ENCODE data around the gene TMEM248. TPM values are rescaled to one million over a fixed set of nuclear protein-coding genes. Genes with fewer than 3 reads are reported as not detected.
"Not testable (repeated sequence)": the region's sequence is repeated elsewhere in the genome, so short reads cannot be mapped to it uniquely, and the experiment has no call there.

Gene TMEM248
- total and polyA plus RNA-seq, 12 donors, result 16.6 to 161 (median 108) TPM

- peak in 3 of 6 experiments; percentile 12 to 40 (median 29) for TF ChIP-seq CTCF (IDR thresholded peaks at IDR 0.05)
- TF ChIP-seq POLR2A (IDR thresholded peaks at IDR 0.05), result peak; percentile 78 to 81
- H3K4me1 ChIP-seq (replicated peaks in 1 of 2), result peaks cover 9 to 22% of the 10 kb centered on the region in 2 donors
- intact Hi-C loops (cut with DNase I); H3K27me3 ChIP-seq; H3K9me3 ChIP-seq (replicated peaks in 1 of 3): not testable (repeated sequence)
- peak overlapping the region; percentile 99 to 100 (median 100) for H3K27ac ChIP-seq
- peaks cover 0 to 39% of the 10 kb centered on the region in 2 donors for H3K36me3 ChIP-seq (replicated peaks in 1 of 2)
- WGBS, 4 donors, result 0 to 2% (median 2%) methylated on average over 6 to 9 of the region's 9 CpGs
- peak overlapping the region in 3 of 4 donors; percentile 78 to 87 (median 78) for H3K4me3 ChIP-seq
- DNase-seq, result peak; percentile 60 to 92 (median 81)
These were observed 73.6 kb downstream of the TMEM248 start for GRCh38 chr7:66994691-66995049.

GRCh38 chr7:66995050-66995776, 74.2 kb downstream of the TMEM248 start, which contains the start of gene SBDS:
Gene SBDS (minus strand): TSS chr7:66995586. CDS start chr7:66995417, 169 bp downstream.
- H3K9me3 ChIP-seq (replicated peaks in 1 of 3); intact Hi-C loops (cut with DNase I); H3K27me3 ChIP-seq: not testable (repeated sequence)
- Histone ChIP-seq H3K36me3 (replicated peaks in 1 of 2) (peaks cover 0 to 39% of the 10 kb centered on the region in 2 donors), H3K4me3 (peak within 1 kb of the TSS; percentile 78 to 87 (median 84)), H3K27ac (peak within 1 kb of the TSS; percentile 99 to 100 (median 100)), H3K4me1 (replicated peaks in 1 of 2) (peaks cover 9 to 22% of the 10 kb centered on the region in 2 donors)
- peak; percentile 99 to 100 for TF ChIP-seq POLR2A (IDR thresholded peaks at IDR 0.05)
- DNase-seq, result peak; percentile 94 to 99 (median 97)
- WGBS, 4 donors, result 0 to 1% (median 0%) methylated on average over 11 to 59 of the region's 59 CpGs

- Histone ChIP-seq H3K27ac (peak within 1 kb of the TSS; percentile 80 to 100 (median 88)), H3K4me1 (replicated peaks in 1 of 2) (peaks cover 9 to 22% of the 10 kb centered on the region in 2 donors), H3K4me3 (peak within 1 kb of the TSS in 3 of 4 donors; percentile 68 to 87 (median 84)), H3K36me3 (replicated peaks in 1 of 2) (peaks cover 0 to 26% of the 10 kb centered on the region in 2 donors)
- peak; percentile 98 to 100 (median 99) for DNase-seq
- peak; percentile 75 to 90 for TF ChIP-seq POLR2A (IDR thresholded peaks at IDR 0.05)
- intact Hi-C loops (cut with DNase I); H3K9me3 ChIP-seq (replicated peaks in 1 of 3); H3K27me3 ChIP-seq: not testable (repeated sequence)
- WGBS, 4 donors, result 0 to 1% (median 0%) methylated on average over 22 to 41 of the region's 44 CpGs
These were observed 75.6 kb downstream of the TMEM248 start, which contains the start of gene TYW1 for GRCh38 chr7:66996444-66997191. Gene TYW1 (plus strand): TSS chr7:66996833. CDS start chr7:66996979, 146 bp downstream.

- H3K4me3 ChIP-seq; DNase-seq; H3K9me3 ChIP-seq (replicated peaks in 1 of 3); H3K36me3 ChIP-seq (replicated peaks in 1 of 2); intact Hi-C loops (cut with DNase I); H3K27me3 ChIP-seq: not testable (repeated sequence)
- TF ChIP-seq CTCF (IDR thresholded peaks at IDR 0.05), result peak in 4 of 6 experiments; percentile 10 to 53 (median 24)
- H3K27ac ChIP-seq, result peak overlapping the region in 1 of 5 donors; percentile 21
- 34 to 42% (median 36%) methylated on average over 3 to 4 of the region's 5 CpGs for WGBS, 4 donors
- H3K4me1 ChIP-seq (replicated peaks in 1 of 2), result peaks cover 9 to 11% of the 10 kb centered on the region in 2 donors
These were observed 79.7 kb downstream of the TMEM248 start for GRCh38 chr7:67000601-67001258.

- intact Hi-C loops (cut with DNase I); H3K9me3 ChIP-seq (replicated peaks in 1 of 3); H3K36me3 ChIP-seq (replicated peaks in 1 of 2); H3K4me1 ChIP-seq (replicated peaks in 1 of 2); H3K27me3 ChIP-seq; H3K4me3 ChIP-seq; H3K27ac ChIP-seq; DNase-seq: not testable (repeated sequence)
- 95 to 100% (median 96%) methylated on average over 2 of the region's 2 CpGs for WGBS, 4 donors
These were observed 83.1 kb downstream of the TMEM248 start for GRCh38 chr7:67004145-67004544.

All from adrenal gland (tissue), 12 donors.